ENCODE data around the gene SPRYD3. TPM values are rescaled to one million over a fixed set of nuclear protein-coding genes. Genes with fewer than 3 reads are reported as not detected.

Gene SPRYD3
- total RNA-seq, 1 donor from 2014 or later: 17.9 TPM

DNA sequence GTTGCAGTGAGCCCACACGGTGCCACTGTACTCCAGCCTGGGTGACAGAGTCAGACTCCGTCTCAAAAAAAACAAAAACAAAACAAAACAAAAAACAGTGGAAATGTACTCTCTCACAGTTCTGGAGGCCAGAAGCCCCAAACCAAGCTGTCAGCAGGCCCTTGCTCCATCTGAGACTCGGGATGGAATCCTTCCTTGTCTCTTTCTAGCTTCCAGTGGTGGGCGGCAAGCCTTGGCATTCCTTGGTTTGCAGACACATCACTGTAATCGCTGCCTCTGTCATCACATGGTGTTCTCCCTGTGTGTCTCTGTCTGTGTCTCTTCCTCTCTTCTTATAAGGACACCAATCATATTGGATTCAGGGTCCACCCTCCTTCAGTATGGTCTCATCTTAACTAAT, 22.9 kb downstream of the SPRYD3 start:
- TF ChIP-seq, protein P1, sequence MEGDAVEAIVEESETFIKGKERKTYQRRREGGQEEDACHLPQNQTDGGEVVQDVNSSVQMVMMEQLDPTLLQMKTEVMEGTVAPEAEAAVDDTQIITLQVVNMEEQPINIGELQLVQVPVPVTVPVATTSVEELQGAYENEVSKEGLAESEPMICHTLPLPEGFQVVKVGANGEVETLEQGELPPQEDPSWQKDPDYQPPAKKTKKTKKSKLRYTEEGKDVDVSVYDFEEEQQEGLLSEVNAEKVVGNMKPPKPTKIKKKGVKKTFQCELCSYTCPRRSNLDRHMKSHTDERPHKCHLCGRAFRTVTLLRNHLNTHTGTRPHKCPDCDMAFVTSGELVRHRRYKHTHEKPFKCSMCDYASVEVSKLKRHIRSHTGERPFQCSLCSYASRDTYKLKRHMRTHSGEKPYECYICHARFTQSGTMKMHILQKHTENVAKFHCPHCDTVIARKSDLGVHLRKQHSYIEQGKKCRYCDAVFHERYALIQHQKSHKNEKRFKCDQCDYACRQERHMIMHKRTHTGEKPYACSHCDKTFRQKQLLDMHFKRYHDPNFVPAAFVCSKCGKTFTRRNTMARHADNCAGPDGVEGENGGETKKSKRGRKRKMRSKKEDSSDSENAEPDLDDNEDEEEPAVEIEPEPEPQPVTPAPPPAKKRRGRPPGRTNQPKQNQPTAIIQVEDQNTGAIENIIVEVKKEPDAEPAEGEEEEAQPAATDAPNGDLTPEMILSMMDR (IDR thresholded peaks at IDR 0.05; ENCODE audit: unreplicated experiment): no peak
- Mint-ChIP-seq H3K4me1 (ENCODE audit: low read depth) (peaks cover 5% of the 10 kb centered on the region), H3K36me3 (ENCODE audit: insufficient read depth) (no peaks in the 10 kb centered on the region), H3K27ac (no peak overlapping the region), H3K27me3 (peaks cover 6% of the 10 kb centered on the region), H3K4me3 (ENCODE audit: low read depth) (no peak overlapping the region), H3K9me3 (ENCODE audit: low read depth) (no peaks in the 10 kb centered on the region)
- DNase-seq (ENCODE audit: low spot score, unreplicated experiment): no peak

DNA sequence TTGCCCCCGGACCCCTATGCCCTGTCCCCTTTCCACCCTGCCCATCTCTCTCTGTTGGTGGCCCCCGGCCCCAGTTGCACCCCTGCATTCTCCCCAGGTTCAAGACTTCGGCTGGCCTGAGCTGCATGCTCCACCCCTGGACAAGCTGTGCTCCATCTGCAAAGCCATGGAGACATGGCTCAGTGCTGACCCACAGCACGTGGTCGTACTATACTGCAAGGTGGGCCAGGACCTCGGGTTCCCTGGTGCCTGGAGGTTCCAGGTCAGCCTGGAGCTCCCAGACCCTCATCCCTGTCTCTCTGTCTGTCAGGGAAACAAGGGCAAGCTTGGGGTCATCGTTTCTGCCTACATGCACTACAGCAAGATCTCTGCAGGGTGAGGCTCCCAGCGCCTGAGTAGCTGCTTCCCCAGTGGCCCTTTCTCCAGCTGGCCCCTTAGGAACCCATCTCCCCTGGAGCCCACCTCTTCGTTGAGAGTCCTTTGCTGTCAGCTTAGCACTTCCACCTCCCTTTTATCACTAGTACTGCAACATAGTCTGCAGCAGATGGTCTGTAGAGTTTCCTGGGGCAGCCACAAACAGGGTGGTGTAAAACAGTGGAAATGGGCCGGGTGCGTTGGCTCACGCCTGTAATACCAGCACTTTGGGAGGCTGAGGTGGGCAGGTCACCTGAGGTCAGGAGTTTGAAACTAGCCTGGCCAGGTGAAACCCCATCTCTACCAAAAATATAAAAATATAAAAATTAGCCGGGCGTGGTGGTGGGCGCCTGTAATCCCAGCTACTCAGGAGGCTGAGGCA, 23.5 kb downstream of the SPRYD3 start:
- H3K27me3 Mint-ChIP-seq: peaks cover 8% of the 10 kb centered on the region
- H3K9me3 Mint-ChIP-seq (ENCODE audit: low read depth): no peaks in the 10 kb centered on the region
- no peak overlapping the region for H3K27ac Mint-ChIP-seq
- no peaks in the 10 kb centered on the region for H3K36me3 Mint-ChIP-seq (ENCODE audit: insufficient read depth)
- H3K4me1 Mint-ChIP-seq (ENCODE audit: low read depth): peaks cover 7% of the 10 kb centered on the region
- DNase-seq (ENCODE audit: low spot score, unreplicated experiment): no peak
- no peak overlapping the region for H3K4me3 Mint-ChIP-seq (ENCODE audit: low read depth)
- TF ChIP-seq, protein P1 (IDR thresholded peaks at IDR 0.05; ENCODE audit: unreplicated experiment): no peak

DNA sequence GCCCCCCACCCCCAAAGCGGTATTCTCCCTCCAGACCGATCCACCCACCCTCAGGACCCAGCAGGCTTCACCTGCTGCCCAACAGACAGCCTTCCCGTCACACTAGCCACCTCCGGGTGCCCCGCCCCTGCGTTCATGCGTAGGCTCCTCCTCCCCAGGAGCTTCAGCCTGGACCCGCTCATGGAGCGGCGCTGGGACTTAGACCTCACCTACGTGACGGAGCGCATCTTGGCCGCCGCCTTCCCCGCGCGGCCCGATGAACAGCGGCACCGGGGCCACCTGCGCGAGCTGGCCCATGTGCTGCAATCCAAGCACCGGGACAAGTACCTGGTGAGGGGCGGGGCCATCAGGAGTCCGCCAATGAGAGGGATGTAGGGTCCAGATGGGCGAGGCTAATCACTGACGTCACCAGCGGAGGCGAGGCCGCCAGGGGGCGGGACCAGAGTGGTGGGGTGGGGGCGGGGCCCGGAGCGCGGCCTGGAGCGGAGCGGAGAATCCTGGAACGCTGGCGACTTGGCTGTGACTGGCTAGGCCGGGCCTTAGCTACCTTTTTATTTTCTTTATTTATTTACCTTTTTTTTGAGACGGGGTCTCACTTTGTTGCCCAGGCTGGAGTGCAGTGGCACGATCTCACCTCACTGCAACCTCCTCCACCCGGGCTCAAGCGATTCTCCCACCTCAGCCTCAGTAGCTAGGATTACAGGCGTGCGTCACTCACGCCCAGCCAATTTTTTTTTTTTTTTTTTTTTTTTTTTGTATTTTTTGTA, 24.9 kb downstream of the SPRYD3 start:
- TF ChIP-seq, protein P1 (IDR thresholded peaks at IDR 0.05; ENCODE audit: unreplicated experiment): no peak
- H3K4me1 Mint-ChIP-seq (ENCODE audit: low read depth): peaks cover 10% of the 10 kb centered on the region

DNA sequence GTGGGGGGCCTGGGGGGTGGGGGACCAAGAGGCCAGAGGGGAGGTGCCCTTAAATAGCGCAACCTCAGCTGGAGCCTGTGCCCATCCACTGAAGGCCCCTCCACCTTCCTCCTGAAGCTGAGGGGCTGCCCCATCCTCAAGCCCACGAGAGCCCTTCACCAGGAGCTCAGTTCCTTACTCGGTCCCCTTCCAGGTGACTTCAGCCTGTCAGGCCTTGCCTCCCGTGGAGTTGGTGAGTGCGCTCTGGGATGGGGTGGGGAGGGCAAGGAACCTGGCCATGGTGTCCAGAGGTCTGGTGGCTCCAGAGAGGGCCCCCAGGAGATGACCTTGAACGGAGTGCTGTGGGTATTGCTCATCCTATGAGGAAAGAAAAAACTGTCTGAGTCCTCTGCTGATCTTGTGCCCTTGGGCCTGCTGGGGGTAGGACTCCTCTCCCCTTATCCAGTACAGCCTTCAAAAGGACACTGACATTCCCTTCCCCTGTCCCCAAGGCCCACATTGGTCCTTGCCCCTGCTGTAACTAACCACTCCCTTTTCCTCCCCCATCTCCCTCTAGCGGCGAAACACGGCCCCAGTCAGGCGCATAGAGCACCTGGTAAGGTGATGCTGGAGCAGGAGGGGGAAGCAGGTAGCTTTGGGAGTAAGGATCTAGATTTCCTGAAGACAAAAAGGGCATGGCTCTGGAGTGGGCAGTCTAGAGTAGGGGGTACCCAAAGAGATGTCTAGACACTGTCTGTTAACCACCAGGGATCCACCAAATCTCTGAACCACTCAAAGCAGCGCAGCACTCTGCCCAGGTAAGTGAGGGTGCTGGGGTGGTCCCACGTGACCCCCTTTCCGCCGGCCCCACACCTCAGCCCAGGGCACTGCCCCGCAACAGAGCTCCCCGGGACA, 25.7 kb downstream of the SPRYD3 start:
- H3K27ac Mint-ChIP-seq: peak overlapping the region; percentile 98
- no peaks in the 10 kb centered on the region for H3K36me3 Mint-ChIP-seq (ENCODE audit: insufficient read depth)
- peaks cover 8% of the 10 kb centered on the region for H3K27me3 Mint-ChIP-seq
- TF ChIP-seq, protein P1 (IDR thresholded peaks at IDR 0.05; ENCODE audit: unreplicated experiment): peak; percentile 86
- DNase-seq (ENCODE audit: low spot score, unreplicated experiment): peak; percentile 73
- H3K4me1 Mint-ChIP-seq (ENCODE audit: low read depth): peaks cover 18% of the 10 kb centered on the region
- peak overlapping the region; percentile 91 for H3K4me3 Mint-ChIP-seq (ENCODE audit: low read depth)
- no peaks in the 10 kb centered on the region for H3K9me3 Mint-ChIP-seq (ENCODE audit: low read depth)

More for the DNA sequence above, 24.9 kb downstream of the SPRYD3 start:
- DNase-seq (ENCODE audit: low spot score, unreplicated experiment): peak; percentile 88
- H3K27me3 Mint-ChIP-seq: peaks cover 8% of the 10 kb centered on the region
- H3K36me3 Mint-ChIP-seq (ENCODE audit: insufficient read depth): no peaks in the 10 kb centered on the region
- H3K4me3 Mint-ChIP-seq (ENCODE audit: low read depth): peak overlapping the region; percentile 91
- H3K9me3 Mint-ChIP-seq (ENCODE audit: low read depth): no peaks in the 10 kb centered on the region
- H3K27ac Mint-ChIP-seq: peak overlapping the region; percentile 98

Measured in progenitor cell of endocrine pancreas (in vitro differentiated cells).